Kidney epithelial cell (primary cell): ENCODE measurements around the gene COPS9. TPM values are rescaled to one million over a fixed set of nuclear protein-coding genes. Genes with fewer than 3 reads are reported as not detected.

Experiments
- DNase-seq: peaks from one replicate; pipeline ENCODE4 v3.0.0-alpha.2; 2010; ENCODE audit warnings: low read depth
- H3K27me3 ChIP-seq: 2 replicates; pipeline ENCODE4 v1.6.0; 2011; ENCODE audit warnings: low read length; ENCODE audit not compliant: control insufficient read depth, insufficient read depth
- H3K36me3 ChIP-seq: 2 replicates; pipeline ENCODE4 v1.5.1; 2011; ENCODE audit warnings: low read length; ENCODE audit not compliant: control insufficient read depth, insufficient read depth
- H3K4me3 ChIP-seq: 2 replicates; pipeline ENCODE4 v1.5.1; 2011; ENCODE audit warnings: low read depth, mild to moderate bottlenecking, control low read depth, low read length
- CTCF ChIP-seq: IDR thresholded peaks from 2 replicates; pipeline ENCODE4 v1.5.1; 2011; ENCODE audit warnings: mild to moderate bottlenecking, moderate library complexity, low read length, control low read depth, inconsistent platforms; ENCODE audit not compliant: insufficient read depth, poor library complexity, severe bottlenecking
- total RNA-seq: library from RNA; depleted of rRNA; stranded (reverse); fragments of >200 nt; gene quantifications from 2 replicates; pipeline ENCODE4 v1.2.3, GENCODE V29; 2015

Gene COPS9
- total RNA-seq, 1 donor from 2014 or later = 186 TPM

GRCh38 chr2:240141736-240142135 is 5.6 kb upstream of the COPS9 start:
- H3K4me3 ChIP-seq = no peak overlapping the region
- TF ChIP-seq CTCF = no peak
- no peaks in the 10 kb centered on the region for H3K36me3 ChIP-seq
- H3K27me3 ChIP-seq = peaks cover 30% of the 10 kb centered on the region
- DNase-seq = no peak

- TF ChIP-seq CTCF = no peak
- H3K4me3 ChIP-seq = no peak overlapping the region
- peaks cover 30% of the 10 kb centered on the region for H3K27me3 ChIP-seq
- H3K36me3 ChIP-seq = no peaks in the 10 kb centered on the region
- no peak for DNase-seq
Observed at GRCh38 chr2:240140920-240141319, 4.8 kb upstream of the COPS9 start.

- Histone ChIP-seq H3K27me3 (peaks cover 30% of the 10 kb centered on the region), H3K36me3 (no peaks in the 10 kb centered on the region), H3K4me3 (no peak within 1 kb of the TSS)
- no peak for DNase-seq
- TF ChIP-seq CTCF = no peak
Observed at GRCh38 chr2:240140511-240140910, 4.4 kb upstream of the COPS9 start, which contains the start of gene OTOS. OTOS (minus strand) TSS chr2:240140658; CDS start chr2:240140326, 332 bp downstream.

- no peak for TF ChIP-seq CTCF
- no peak overlapping the region for H3K4me3 ChIP-seq
- H3K36me3 ChIP-seq = no peaks in the 10 kb centered on the region
- DNase-seq = no peak
- peaks cover 30% of the 10 kb centered on the region for H3K27me3 ChIP-seq
Observed at GRCh38 chr2:240139666-240140393, 3.7 kb upstream of the COPS9 start.

GRCh38 chr2:240139011-240139441 is 2.9 kb upstream of the COPS9 start:
- Histone ChIP-seq H3K27me3 (peaks cover 30% of the 10 kb centered on the region), H3K36me3 (no peaks in the 10 kb centered on the region), H3K4me3 (no peak overlapping the region)
- no peak for TF ChIP-seq CTCF
- DNase-seq = no peak

GRCh38 chr2:240138254-240138984 is 2.3 kb upstream of the COPS9 start:
- Histone ChIP-seq H3K4me3 (no peak overlapping the region), H3K36me3 (no peaks in the 10 kb centered on the region), H3K27me3 (peaks cover 30% of the 10 kb centered on the region)
- TF ChIP-seq CTCF = no peak
- no peak for DNase-seq
